HFFc6 (cell line): Measurements from ENCODE around the gene GPR157. TPM values are rescaled to one million over a fixed set of nuclear protein-coding genes. Genes with fewer than 3 reads are reported as not detected.

Source experiments
- DNase-seq: peaks from one replicate; pipeline ENCODE4 v3.0.0-alpha.2; 2018
- H3K27ac Mint-ChIP-seq: 2 replicates; pipeline ENCODE4 v1.8.0; 2020; ENCODE audit warnings: mild to moderate bottlenecking, mixed read lengths
- H3K27me3 Mint-ChIP-seq: 2 replicates; pipeline ENCODE4 v1.8.0; 2021; ENCODE audit warnings: mild to moderate bottlenecking, moderate library complexity, mixed read lengths; ENCODE audit not compliant: insufficient read depth
- H3K36me3 Mint-ChIP-seq: 2 replicates; pipeline ENCODE4 v1.8.0; 2021; ENCODE audit warnings: low read depth, mixed read lengths
- H3K4me1 Mint-ChIP-seq: 2 replicates; pipeline ENCODE4 v1.8.0; 2020; ENCODE audit warnings: low read depth, mixed read lengths
- H3K4me3 Mint-ChIP-seq: 2 replicates; pipeline ENCODE4 v1.8.0; 2020; ENCODE audit warnings: mild to moderate bottlenecking, moderate library complexity, mixed read lengths
- H3K9me3 Mint-ChIP-seq: 2 replicates; pipeline ENCODE4 v1.8.0; 2020; ENCODE audit warnings: mild to moderate bottlenecking, mixed read lengths
- CTCF ChIP-seq: fragments of 200-600 bp; sonication (generic); IDR thresholded peaks from 2 replicates; pipeline ENCODE4 v1.5.0; 2021; ENCODE audit warnings: antibody characterized with exemption, mild to moderate bottlenecking
- long read RNA-seq: library from polyadenylated mRNA; unstranded; transcript quantifications from one replicate; pipeline ENCODE4 v2.0.0, GENCODE V29; 2019
- total RNA-seq, 6 experiments: library from RNA; stranded (reverse); fragmentation: NEBNext Ultra II Directional; extraction: Animal tissue kit (Norgen Biotek cat#: 25700); gene quantifications; 2 replicates in 1 of 6; 3 replicates in 5 of 6; pipeline ENCODE4 v1.2.3, GENCODE V29; 2021

GPR157 gene
- total RNA-seq = 10 to 100 TPM in 2 of 6 experiments, 1 to 10 TPM in 4; 8.2 to 11.1 (median 9.7) TPM
- long read RNA-seq, partial matches to known transcripts = 0 of 1 reads
- long read RNA-seq, other reads (novel, unspliced or antisense) = 1 of 1 reads

GRCh38 chr1:9128520-9129265, at the start of gene GPR157:
TSS of gene GPR157 (minus strand) at chr1:9129102. CDS start at chr1:9129027, 75 bp downstream.
- TF ChIP-seq CTCF = peak; percentile 37
- Mint-ChIP-seq H3K4me1 (peaks cover 35% of the 10 kb centered on the region), H3K9me3 (no peaks in the 10 kb centered on the region), H3K4me3 (peak within 1 kb of the TSS; percentile 90), H3K27ac (peak within 1 kb of the TSS; percentile 84), H3K27me3 (peaks cover 5% of the 10 kb centered on the region), H3K36me3 (no peaks in the 10 kb centered on the region)
- DNase-seq = peak; percentile 68

GRCh38 chr1:9174762-9175161, 45.9 kb upstream of the GPR157 start:
- Mint-ChIP-seq H3K4me3 (no peak overlapping the region), H3K4me1 (peaks cover 56% of the 10 kb centered on the region), H3K9me3 (no peaks in the 10 kb centered on the region), H3K36me3 (peaks cover 48% of the 10 kb centered on the region), H3K27me3 (peaks cover 1% of the 10 kb centered on the region), H3K27ac (no peak overlapping the region; the same call in 1 of the 2 replicates)
- TF ChIP-seq CTCF = no peak
- no peak for DNase-seq

- H3K4me1 Mint-ChIP-seq = peaks cover 54% of the 10 kb centered on the region
- H3K9me3 Mint-ChIP-seq = no peaks in the 10 kb centered on the region
- H3K36me3 Mint-ChIP-seq = peaks cover 48% of the 10 kb centered on the region
Measured at GRCh38 chr1:9174243-9174642, 45.3 kb upstream of the GPR157 start.

GRCh38 chr1:9169601-9170137, 40.8 kb upstream of the GPR157 start:
- Mint-ChIP-seq H3K4me1 (peaks cover 51% of the 10 kb centered on the region), H3K4me3 (no peak overlapping the region), H3K27me3 (peaks cover 3% of the 10 kb centered on the region; the same call in 1 of the 2 replicates), H3K9me3 (no peaks in the 10 kb centered on the region), H3K27ac (peak overlapping the region; percentile 19), H3K36me3 (peaks cover 31% of the 10 kb centered on the region)
- no peak for DNase-seq
- TF ChIP-seq CTCF = no peak

More at GRCh38 chr1:9174243-9174642, 45.3 kb upstream of the GPR157 start:
- H3K27ac Mint-ChIP-seq = peak overlapping the region; percentile 55
- H3K4me3 Mint-ChIP-seq = no peak overlapping the region
- peaks cover 1% of the 10 kb centered on the region for H3K27me3 Mint-ChIP-seq
- no peak for DNase-seq
- no peak for TF ChIP-seq CTCF

GRCh38 chr1:9167638-9168037, 38.7 kb upstream of the GPR157 start:
- Mint-ChIP-seq H3K9me3 (no peaks in the 10 kb centered on the region), H3K27ac (peak overlapping the region; percentile 34), H3K36me3 (peaks cover 18% of the 10 kb centered on the region), H3K4me1 (peaks cover 57% of the 10 kb centered on the region), H3K27me3 (peaks cover 1% of the 10 kb centered on the region), H3K4me3 (no peak overlapping the region)
- TF ChIP-seq CTCF = no peak
- no peak for DNase-seq
